Measurements from ENCODE around the gene RBBP7. TPM values are rescaled to one million over a fixed set of nuclear protein-coding genes. Genes with fewer than 3 reads are reported as not detected.
A peak's percentile ranks its signal among the peaks of the same experiment; 100 is the strongest.

RBBP7 gene
- 159 TPM for polyA plus RNA-seq (ENCODE audit: insufficient read length)

GRCh38 chrX:16870095-16870861 is at the start of gene RBBP7:
Gene RBBP7 (minus strand): TSS chrX:16870362. CDS start chrX:16870053, 309 bp downstream.
- peak; percentile 93 for DNase-seq

GRCh38 chrX:16918979-16919378 is 48.8 kb upstream of the RBBP7 start:
- DNase-seq, result no peak

- DNase-seq, result no peak
These were observed 47.0 kb upstream of the RBBP7 start for GRCh38 chrX:16917120-16917519.

- DNase-seq, result no peak
These were observed 46.4 kb upstream of the RBBP7 start for GRCh38 chrX:16916561-16916960.

GRCh38 chrX:16914058-16914457 is 43.9 kb upstream of the RBBP7 start:
- no peak for DNase-seq

GRCh38 chrX:16910376-16910775 is 40.2 kb upstream of the RBBP7 start:
- no peak for DNase-seq

GRCh38 chrX:16903274-16904022 is 33.3 kb upstream of the RBBP7 start:
- DNase-seq, result no peak

GRCh38 chrX:16897445-16897844 is 27.3 kb upstream of the RBBP7 start:
- DNase-seq, result no peak

- DNase-seq, result peak; percentile 63
These were observed 22.6 kb upstream of the RBBP7 start for GRCh38 chrX:16892504-16893362.

GRCh38 chrX:16885628-16886027 is 15.5 kb upstream of the RBBP7 start:
- DNase-seq, result no peak

GRCh38 chrX:16883487-16883804 is 13.3 kb upstream of the RBBP7 start:
- DNase-seq, result no peak

- DNase-seq, result peak; percentile 72
These were observed 12.7 kb upstream of the RBBP7 start for GRCh38 chrX:16882702-16883486.

GRCh38 chrX:16882169-16882568 is 12.0 kb upstream of the RBBP7 start:
- DNase-seq, result peak; percentile 30

GRCh38 chrX:16876696-16877095 is 6.5 kb upstream of the RBBP7 start:
- DNase-seq, result no peak

- DNase-seq, result no peak
These were observed 4.4 kb upstream of the RBBP7 start for GRCh38 chrX:16874458-16875095.

GRCh38 chrX:16873106-16873505 is 2.9 kb upstream of the RBBP7 start:
- no peak for DNase-seq

GRCh38 chrX:16870862-16871815 is 977 bp upstream of the RBBP7 start:
- peak; percentile 18 for DNase-seq

GRCh38 chrX:16869393-16870094 is 618 bp downstream of the RBBP7 start:
- DNase-seq, result peak; percentile 39

- no peak for DNase-seq
These were observed 1.2 kb downstream of the RBBP7 start for GRCh38 chrX:16868920-16869319.

GRCh38 chrX:16867947-16868346 is 2.2 kb downstream of the RBBP7 start:
- no peak for DNase-seq
